ENCODE data around the gene FBLN5. TPM values are rescaled to one million over a fixed set of nuclear protein-coding genes. Genes with fewer than 3 reads are reported as not detected.

Gene FBLN5
- total and polyA plus RNA-seq, 2 of the 4 experiments (the other 2 are of a cell fraction), result 10.6 to 76.4 TPM

DNA sequence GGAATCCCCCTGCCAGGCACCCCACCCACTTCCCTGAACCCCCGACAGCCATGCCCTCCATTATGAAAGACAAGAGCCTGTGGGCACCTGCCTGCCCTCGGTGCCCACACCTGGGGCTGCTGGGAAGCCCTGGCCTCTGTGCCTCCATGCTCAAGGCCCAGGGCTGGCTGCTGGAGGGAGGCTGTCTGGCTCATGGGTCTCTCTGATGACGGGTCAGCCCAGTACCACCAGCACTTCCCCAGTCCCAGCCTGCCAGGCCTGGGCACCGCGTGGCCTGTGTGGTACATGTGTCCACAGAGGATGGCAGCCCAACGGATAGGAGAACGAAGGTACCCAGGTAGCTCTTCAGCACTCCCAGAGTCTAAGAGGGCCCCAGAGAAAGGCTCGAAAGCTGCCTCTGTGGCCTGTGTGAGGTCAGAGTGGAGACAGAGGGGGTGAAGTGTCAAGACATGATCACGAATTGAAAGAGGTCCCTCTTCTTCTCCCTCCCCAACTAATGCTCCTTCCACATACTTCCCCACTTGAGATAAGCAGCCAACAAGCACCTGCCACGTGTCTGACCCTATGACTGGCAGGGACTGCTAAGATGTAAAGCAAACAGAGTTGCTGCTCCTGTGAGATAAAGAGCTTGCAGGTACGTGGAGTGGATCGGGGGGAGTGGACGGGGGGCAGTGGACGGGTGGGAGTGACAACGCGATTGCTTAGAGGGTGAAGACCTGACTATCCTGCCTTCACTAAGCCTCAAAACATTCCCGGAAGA is 21.2 kb downstream of the FBLN5 start:
- peaks cover 47% of the 10 kb centered on the region for H3K36me3 ChIP-seq (ENCODE audit: control insufficient read depth, insufficient read depth, low read length)
- intact Hi-C loops (cut with micrococcal nuclease), result no loop called here
- no peak overlapping the region for H3K18ac ChIP-seq (ENCODE audit: low read depth, low read length)
- no peak overlapping the region for H4K91ac ChIP-seq (ENCODE audit: insufficient read depth, low read depth, low read length)
- TF ChIP-seq, protein P1, sequence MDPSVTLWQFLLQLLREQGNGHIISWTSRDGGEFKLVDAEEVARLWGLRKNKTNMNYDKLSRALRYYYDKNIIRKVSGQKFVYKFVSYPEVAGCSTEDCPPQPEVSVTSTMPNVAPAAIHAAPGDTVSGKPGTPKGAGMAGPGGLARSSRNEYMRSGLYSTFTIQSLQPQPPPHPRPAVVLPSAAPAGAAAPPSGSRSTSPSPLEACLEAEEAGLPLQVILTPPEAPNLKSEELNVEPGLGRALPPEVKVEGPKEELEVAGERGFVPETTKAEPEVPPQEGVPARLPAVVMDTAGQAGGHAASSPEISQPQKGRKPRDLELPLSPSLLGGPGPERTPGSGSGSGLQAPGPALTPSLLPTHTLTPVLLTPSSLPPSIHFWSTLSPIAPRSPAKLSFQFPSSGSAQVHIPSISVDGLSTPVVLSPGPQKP (IDR thresholded peaks at IDR 0.05; ENCODE audit: borderline replicate concordance, low read depth, low read length), result no peak
- TF ChIP-seq NFE2L2 (IDR thresholded peaks at IDR 0.05; ENCODE audit: low read depth, low read length) (no peak), CEBPB (IDR thresholded peaks at IDR 0.05; ENCODE audit: low read depth, low read length) (no peak), CTCF (conservative IDR thresholded peaks at IDR 0.05; ENCODE audit: low read depth, low read length) (no peak), MAZ (IDR thresholded peaks at IDR 0.05; ENCODE audit: borderline replicate concordance, low read depth, low read length) (no peak), SMC3 (IDR thresholded peaks at IDR 0.05; ENCODE audit: low read depth, low read length) (no peak), RAD21 (IDR thresholded peaks at IDR 0.05; ENCODE audit: low read length) (no peak), MAFK (IDR thresholded peaks at IDR 0.05; ENCODE audit: low read depth, low read length) (no peak), FOS (IDR thresholded peaks at IDR 0.05; ENCODE audit: low read depth, low read length) (no peak), CHD1 (IDR thresholded peaks at IDR 0.05; ENCODE audit: low read depth, low read length) (no peak)
- no peak overlapping the region for H2AK5ac ChIP-seq (ENCODE audit: low read depth, low read length)
- dilution Hi-C loops (cut with HindIII; ENCODE audit: low sequenced_read_pairs, unreplicated experiment), result no loop called here
- H3K9me1 ChIP-seq (ENCODE audit: insufficient read depth, low read length), result peaks cover 9% of the 10 kb centered on the region; the same call in 1 of the 2 replicates
- no peak overlapping the region for H3K56ac ChIP-seq (ENCODE audit: extremely low read depth, insufficient read depth, low read length)
- in situ Hi-C loops (cut with MboI; ENCODE audit: low sequenced_read_pairs), result no loop called here
- H3K27me3 ChIP-seq (ENCODE audit: control insufficient read depth, insufficient read depth, low read length), result no peaks in the 10 kb centered on the region
- DNase-seq, result no peak
- ChIA-PET POLR2A (ENCODE audit: unreplicated experiment) (no interaction called here), CTCF (no interaction called here)
- no peak overlapping the region for H2BK15ac ChIP-seq (ENCODE audit: low read depth, low read length)
- H4K8ac ChIP-seq (ENCODE audit: low read depth in 2 of 2, low read length in 2 of 2), result no peak overlapping the region
- H4K5ac ChIP-seq (ENCODE audit: low read depth, low read length), result no peak overlapping the region
- H3K14ac ChIP-seq (replicated peaks; ENCODE audit: low read depth, low read length), result no peak overlapping the region
- H3K27ac ChIP-seq (ENCODE audit: insufficient read depth, low read length), result no peak overlapping the region
- H2BK20ac ChIP-seq (ENCODE audit: low read depth, low read length), result no peak overlapping the region
- no peak overlapping the region for H2AFZ ChIP-seq (replicated peaks; ENCODE audit: low read length, poor library complexity)
- no peak overlapping the region for H3K23ac ChIP-seq (ENCODE audit: low read depth, low read length)
- no peak overlapping the region for H2AK9ac ChIP-seq (replicated peaks; ENCODE audit: low read depth, low read length, poor library complexity)
- no peaks in the 10 kb centered on the region for H3K9me3 ChIP-seq (ENCODE audit: control insufficient read depth, insufficient read depth, low read length)
- H3K79me1 ChIP-seq (ENCODE audit: low read depth in 1 of 2, low read length in 2 of 2), result peaks cover 7 to 62% of the 10 kb centered on the region in 2 experiments
- ATAC-seq (ENCODE audit: low read depth), result no peak
- peaks cover 32% of the 10 kb centered on the region for H4K20me1 ChIP-seq (ENCODE audit: insufficient read depth, low read length)
- no peak overlapping the region for H2BK5ac ChIP-seq (ENCODE audit: low read depth, low read length, poor library complexity, severe bottlenecking)
- BruUV-seq (replicated peaks), result no TSS peak
- no peak overlapping the region for H2BK120ac ChIP-seq (ENCODE audit: low read depth, low read length)
- H3K4ac ChIP-seq (ENCODE audit: low read depth, low read length), result no peak overlapping the region
- H3K4me1 ChIP-seq (ENCODE audit: control insufficient read depth, insufficient read depth, low read length), result peaks cover 6% of the 10 kb centered on the region
- H3K4me2 ChIP-seq (ENCODE audit: low read depth, low read length), result no peak overlapping the region
- no peak overlapping the region for H3K9ac ChIP-seq (ENCODE audit: low read depth, low read length)
- WGBS, 2 experiments (ENCODE audit: extremely low coverage in 2 of 2, insufficient read length in 1 of 2), result no CpG with 5 or more reads among the region's 17 CpGs
- H3K4me3 ChIP-seq (ENCODE audit: insufficient read depth, low read depth, low read length), result no peak overlapping the region

Data from IMR-90 (cell line).